Measurements from ENCODE around the gene MTX2. TPM values are rescaled to one million over a fixed set of nuclear protein-coding genes. Genes with fewer than 3 reads are reported as not detected.

Gene MTX2
- total and polyA plus RNA-seq, 9 of the 15 experiments (the other 6 are each of a cell fraction or from before 2014, with no cell fraction given) = 38.1 to 170 (median 88.0) TPM

GRCh38 chr2:176269319-176270099, at the start of gene MTX2 (continued):
- TF ChIP-seq, protein P1, sequence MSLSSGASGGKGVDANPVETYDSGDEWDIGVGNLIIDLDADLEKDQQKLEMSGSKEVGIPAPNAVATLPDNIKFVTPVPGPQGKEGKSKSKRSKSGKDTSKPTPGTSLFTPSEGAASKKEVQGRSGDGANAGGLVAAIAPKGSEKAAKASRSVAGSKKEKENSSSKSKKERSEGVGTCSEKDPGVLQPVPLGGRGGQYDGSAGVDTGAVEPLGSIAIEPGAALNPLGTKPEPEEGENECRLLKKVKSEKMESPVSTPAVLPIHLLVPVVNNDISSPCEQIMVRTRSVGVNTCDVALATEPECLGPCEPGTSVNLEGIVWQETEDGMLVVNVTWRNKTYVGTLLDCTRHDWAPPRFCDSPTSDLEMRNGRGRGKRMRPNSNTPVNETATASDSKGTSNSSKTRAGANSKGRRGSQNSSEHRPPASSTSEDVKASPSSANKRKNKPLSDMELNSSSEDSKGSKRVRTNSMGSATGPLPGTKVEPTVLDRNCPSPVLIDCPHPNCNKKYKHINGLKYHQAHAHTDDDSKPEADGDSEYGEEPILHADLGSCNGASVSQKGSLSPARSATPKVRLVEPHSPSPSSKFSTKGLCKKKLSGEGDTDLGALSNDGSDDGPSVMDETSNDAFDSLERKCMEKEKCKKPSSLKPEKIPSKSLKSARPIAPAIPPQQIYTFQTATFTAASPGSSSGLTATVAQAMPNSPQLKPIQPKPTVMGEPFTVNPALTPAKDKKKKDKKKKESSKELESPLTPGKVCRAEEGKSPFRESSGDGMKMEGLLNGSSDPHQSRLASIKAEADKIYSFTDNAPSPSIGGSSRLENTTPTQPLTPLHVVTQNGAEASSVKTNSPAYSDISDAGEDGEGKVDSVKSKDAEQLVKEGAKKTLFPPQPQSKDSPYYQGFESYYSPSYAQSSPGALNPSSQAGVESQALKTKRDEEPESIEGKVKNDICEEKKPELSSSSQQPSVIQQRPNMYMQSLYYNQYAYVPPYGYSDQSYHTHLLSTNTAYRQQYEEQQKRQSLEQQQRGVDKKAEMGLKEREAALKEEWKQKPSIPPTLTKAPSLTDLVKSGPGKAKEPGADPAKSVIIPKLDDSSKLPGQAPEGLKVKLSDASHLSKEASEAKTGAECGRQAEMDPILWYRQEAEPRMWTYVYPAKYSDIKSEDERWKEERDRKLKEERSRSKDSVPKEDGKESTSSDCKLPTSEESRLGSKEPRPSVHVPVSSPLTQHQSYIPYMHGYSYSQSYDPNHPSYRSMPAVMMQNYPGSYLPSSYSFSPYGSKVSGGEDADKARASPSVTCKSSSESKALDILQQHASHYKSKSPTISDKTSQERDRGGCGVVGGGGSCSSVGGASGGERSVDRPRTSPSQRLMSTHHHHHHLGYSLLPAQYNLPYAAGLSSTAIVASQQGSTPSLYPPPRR (CRISPR knock-in tag; IDR thresholded peaks at IDR 0.05; ENCODE audit: borderline replicate concordance) = no peak
- no peak for TF ChIP-seq ZNF444 (CRISPR knock-in tag; IDR thresholded peaks at IDR 0.05)
- TF ChIP-seq ZNF311 (CRISPR knock-in tag; IDR thresholded peaks at IDR 0.05) = no peak
- TF ChIP-seq NR2F6 (CRISPR knock-in tag; IDR thresholded peaks at IDR 0.05) = no peak
- TF ChIP-seq HMBOX1 (IDR thresholded peaks at IDR 0.05) = 0 out of 2 replicates have a peak, but pooled peaks have one; percentile 28
- TF ChIP-seq EWSR1 (IDR thresholded peaks at IDR 0.05; ENCODE audit: borderline replicate concordance, low read depth, partially characterized antibody) = no peak
- peak; percentile 85 to 87 for TF ChIP-seq NRF1 (conservative IDR thresholded peaks at IDR 0.05 in 1 of 2, IDR thresholded peaks at IDR 0.05 in 1 of 2)
- no peak for TF ChIP-seq KDM1A (IDR thresholded peaks at IDR 0.05)
- TF ChIP-seq ASH1L (IDR thresholded peaks at IDR 0.05; ENCODE audit: borderline replicate concordance, low read depth, partially characterized antibody) = no peak
- TF ChIP-seq TCF3 (CRISPR knock-in tag; IDR thresholded peaks at IDR 0.05) = no peak
- no peak for TF ChIP-seq POLR3A (IDR thresholded peaks at IDR 0.05; ENCODE audit: borderline replicate concordance, extremely low read depth, insufficient read depth, insufficient read length)
- TF ChIP-seq, protein P2, sequence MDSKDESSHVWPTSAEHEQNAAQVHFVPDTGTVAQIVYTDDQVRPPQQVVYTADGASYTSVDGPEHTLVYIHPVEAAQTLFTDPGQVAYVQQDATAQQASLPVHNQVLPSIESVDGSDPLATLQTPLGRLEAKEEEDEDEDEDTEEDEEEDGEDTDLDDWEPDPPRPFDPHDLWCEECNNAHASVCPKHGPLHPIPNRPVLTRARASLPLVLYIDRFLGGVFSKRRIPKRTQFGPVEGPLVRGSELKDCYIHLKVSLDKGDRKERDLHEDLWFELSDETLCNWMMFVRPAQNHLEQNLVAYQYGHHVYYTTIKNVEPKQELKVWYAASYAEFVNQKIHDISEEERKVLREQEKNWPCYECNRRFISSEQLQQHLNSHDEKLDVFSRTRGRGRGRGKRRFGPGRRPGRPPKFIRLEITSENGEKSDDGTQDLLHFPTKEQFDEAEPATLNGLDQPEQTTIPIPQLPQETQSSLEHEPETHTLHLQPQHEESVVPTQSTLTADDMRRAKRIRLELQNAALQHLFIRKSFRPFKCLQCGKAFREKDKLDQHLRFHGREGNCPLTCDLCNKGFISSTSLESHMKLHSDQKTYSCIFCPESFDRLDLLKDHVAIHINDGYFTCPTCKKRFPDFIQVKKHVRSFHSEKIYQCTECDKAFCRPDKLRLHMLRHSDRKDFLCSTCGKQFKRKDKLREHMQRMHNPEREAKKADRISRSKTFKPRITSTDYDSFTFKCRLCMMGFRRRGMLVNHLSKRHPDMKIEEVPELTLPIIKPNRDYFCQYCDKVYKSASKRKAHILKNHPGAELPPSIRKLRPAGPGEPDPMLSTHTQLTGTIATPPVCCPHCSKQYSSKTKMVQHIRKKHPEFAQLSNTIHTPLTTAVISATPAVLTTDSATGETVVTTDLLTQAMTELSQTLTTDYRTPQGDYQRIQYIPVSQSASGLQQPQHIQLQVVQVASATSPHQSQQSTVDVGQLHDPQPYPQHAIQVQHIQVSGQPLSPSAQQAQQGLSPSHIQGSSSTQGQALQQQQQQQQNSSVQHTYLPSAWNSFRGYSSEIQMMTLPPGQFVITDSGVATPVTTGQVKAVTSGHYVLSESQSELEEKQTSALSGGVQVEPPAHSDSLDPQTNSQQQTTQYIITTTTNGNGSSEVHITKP (IDR thresholded peaks at IDR 0.05; ENCODE audit: partially characterized antibody) = peak; percentile 74
- TF ChIP-seq ARID3A (IDR thresholded peaks at IDR 0.05; ENCODE audit: borderline replicate concordance, low read depth, low read length) = no peak

All from K562 (cell line).